IMR-90 (cell line): ENCODE measurements around the gene ZDHHC22. TPM values are rescaled to one million over a fixed set of nuclear protein-coding genes. Genes with fewer than 3 reads are reported as not detected.

Source experiments
- ATAC-seq: fragments of 200-7000 bp; cut with Tn5 transposase; 2 replicates; pipeline ENCODE4 v1.9.1; 2020; ENCODE audit warnings: low read depth, mild to moderate bottlenecking, moderate library complexity
- BruUV-seq: library from RNA; stranded (reverse); fragments of 400-500 nt; replicated peaks from 2 replicates; lab custom pipeline; 2021; lab: Mats Ljungman, UMichigan
- CTCF ChIA-PET: fragments of 300-600 bp; formaldehyde crosslinking; extraction: SDS; loops from one replicate; lab custom pipeline; 2021; ENCODE audit warnings: antibody characterized with exemption; lab: Yijun Ruan, JAX
- POLR2A ChIA-PET: fragments of 300-600 bp; sonication (Branson Sonifier 250); formaldehyde crosslinking; loops from one replicate; lab custom pipeline; 2022; ENCODE audit warnings: antibody characterized with exemption; ENCODE audit not compliant: unreplicated experiment; lab: Charles Lee
- DNase-seq: peaks from one replicate; pipeline ENCODE4 v3.0.0; 2013
- H2AFZ ChIP-seq: replicated peaks from 2 replicates; pipeline ENCODE3; 2013; ENCODE audit warnings: low read length, mild to moderate bottlenecking; ENCODE audit not compliant: poor library complexity
- H2AK5ac ChIP-seq: 2 replicates; pipeline ENCODE4 v1.6.1; 2013; ENCODE audit warnings: low read depth, low read length, inconsistent platforms
- H2AK9ac ChIP-seq: replicated peaks from 2 replicates; pipeline ENCODE3; 2013; ENCODE audit warnings: mild to moderate bottlenecking, low read depth, low read length, moderate library complexity; ENCODE audit not compliant: poor library complexity
- H2BK120ac ChIP-seq: 2 replicates; pipeline ENCODE4 v1.6.1; 2013; ENCODE audit warnings: low read depth, low read length, inconsistent platforms
- H2BK15ac ChIP-seq: 3 replicates; pipeline ENCODE4 v1.6.1; 2013; ENCODE audit warnings: low read depth, low read length, inconsistent platforms
- H2BK20ac ChIP-seq: 2 replicates; pipeline ENCODE4 v1.6.1; 2013; ENCODE audit warnings: low read depth, mild to moderate bottlenecking, inconsistent platforms, low read length, moderate library complexity
- H2BK5ac ChIP-seq: 2 replicates; pipeline ENCODE4 v1.6.1; 2013; ENCODE audit warnings: mild to moderate bottlenecking, low read depth, low read length, inconsistent platforms; ENCODE audit not compliant: poor library complexity, severe bottlenecking
- H3K14ac ChIP-seq: replicated peaks from 2 replicates; pipeline ENCODE4 v1.6.1; 2013; ENCODE audit warnings: low read depth, low read length, inconsistent platforms
- H3K18ac ChIP-seq: 2 replicates; pipeline ENCODE4 v1.6.1; 2013; ENCODE audit warnings: low read depth, low read length, control low read depth
- H3K23ac ChIP-seq: 2 replicates; pipeline ENCODE4 v1.6.1; 2013; ENCODE audit warnings: low read depth, low read length, inconsistent platforms
- H3K27ac ChIP-seq: 2 replicates; pipeline ENCODE4 v1.5.1; 2013; ENCODE audit warnings: mild to moderate bottlenecking, control low read depth, low read length; ENCODE audit not compliant: insufficient read depth
- H3K27me3 ChIP-seq: 2 replicates; pipeline ENCODE4 v1.6.1; 2013; ENCODE audit warnings: low read length; ENCODE audit not compliant: control insufficient read depth, insufficient read depth
- H3K36me3 ChIP-seq: 2 replicates; pipeline ENCODE4 v1.6.1; 2013; ENCODE audit warnings: low read length, mixed read lengths; ENCODE audit not compliant: control insufficient read depth, insufficient read depth
- H3K4ac ChIP-seq: 2 replicates; pipeline ENCODE4 v1.6.1; 2013; ENCODE audit warnings: low read depth, low read length, inconsistent platforms
- H3K4me1 ChIP-seq: 2 replicates; pipeline ENCODE4 v1.6.1; 2013; ENCODE audit warnings: low read length, mixed read lengths; ENCODE audit not compliant: control insufficient read depth, insufficient read depth
- H3K4me2 ChIP-seq: 2 replicates; pipeline ENCODE4 v1.6.1; 2013; ENCODE audit warnings: low read depth, mild to moderate bottlenecking, control low read depth, low read length, moderate library complexity
- H3K4me3 ChIP-seq: 2 replicates; pipeline ENCODE4 v1.5.1; 2013; ENCODE audit warnings: low read depth, mild to moderate bottlenecking, control low read depth, low read length, moderate library complexity; ENCODE audit not compliant: insufficient read depth
- H3K56ac ChIP-seq: 2 replicates; pipeline ENCODE4 v1.6.1; 2013; ENCODE audit warnings: low read length, inconsistent platforms; ENCODE audit not compliant: insufficient read depth; ENCODE audit errors: extremely low read depth
- H3K79me1 ChIP-seq, 2 experiments: 2 replicates each; pipeline ENCODE4 v1.6.1; 2013; ENCODE audit warnings: low read length in 2 of 2, inconsistent platforms in 1 of 2, low read depth in 1 of 2
- H3K9ac ChIP-seq: 2 replicates; pipeline ENCODE4 v1.6.1; 2013; ENCODE audit warnings: low read depth, low read length, control low read depth
- H3K9me1 ChIP-seq: 2 replicates; pipeline ENCODE4 v1.6.1; 2013; ENCODE audit warnings: low read length, inconsistent platforms; ENCODE audit not compliant: insufficient read depth
- H3K9me3 ChIP-seq: 2 replicates; pipeline ENCODE4 v1.6.1; 2013; ENCODE audit warnings: low read length; ENCODE audit not compliant: control insufficient read depth, insufficient read depth
- H4K20me1 ChIP-seq: 2 replicates; pipeline ENCODE4 v1.6.1; 2013; ENCODE audit warnings: low read length, inconsistent platforms; ENCODE audit not compliant: insufficient read depth
- H4K5ac ChIP-seq: 2 replicates; pipeline ENCODE4 v1.6.1; 2013; ENCODE audit warnings: mild to moderate bottlenecking, low read depth, low read length, control low read depth
- H4K8ac ChIP-seq, 2 experiments: 2 replicates each; pipeline ENCODE4 v1.6.1; 2013; ENCODE audit warnings: low read depth in 2 of 2, low read length in 2 of 2, control low read depth in 1 of 2, inconsistent platforms in 1 of 2
- H4K91ac ChIP-seq: 2 replicates; pipeline ENCODE4 v1.6.1; 2013; ENCODE audit warnings: low read depth, low read length, inconsistent platforms; ENCODE audit not compliant: insufficient read depth
- MAZ ChIP-seq: IDR thresholded peaks from 2 replicates; pipeline ENCODE4 v1.6.1; 2012; ENCODE audit warnings: low read depth, mild to moderate bottlenecking, low read length, improper control_type of control experiment, moderate library complexity, borderline replicate concordance
- WGBS, 2 experiments: methylation state at CpG; one replicate each; pipeline versions ENCODE4 v1.1.5 to v1.1.7; 2013; ENCODE audit warnings: missing lambda C conversion rate in 2 of 2; ENCODE audit not compliant: insufficient read length in 1 of 2; ENCODE audit errors: extremely low coverage in 2 of 2; 5-methylcytosine and 5-hydroxymethylcytosine counted together
- dilution Hi-C: fragments of 300-500 bp; cut with HindIII; formaldehyde crosslinking; loops from one replicate; pipeline ENCODE4 v1.14.3; 2018; ENCODE audit warnings: low sequenced_read_pairs; ENCODE audit not compliant: unreplicated experiment
- in situ Hi-C: fragments of 300-500 bp; cut with MboI; formaldehyde crosslinking; loops from 3 replicates; pipeline ENCODE4 v1.14.3; 2019; ENCODE audit warnings: low sequenced_read_pairs, inconsistent platforms, mixed read lengths
- intact Hi-C: fragments of 100-400 bp; cut with micrococcal nuclease; formaldehyde crosslinking; loops from 2 replicates; pipeline ENCODE4 v1.10.0; 2022
- polyA plus RNA-seq, 3 experiments: library from polyadenylated mRNA; depleted of rRNA; stranded (reverse); fragments of >200 nt; gene quantifications; 2 replicates each; pipeline ENCODE4 v1.2.3, GENCODE V29; 2012; ENCODE audit warnings: low replicate concordance in 1 of 3
- total RNA-seq: library from RNA; depleted of rRNA; stranded (reverse); fragments of >200 nt; gene quantifications from 2 replicates; pipeline ENCODE4 v1.2.3, GENCODE V29; 2012

Gene ZDHHC22
- total and polyA plus RNA-seq, 2 of the 4 experiments (the other 2 are of a cell fraction): not detected

DNA sequence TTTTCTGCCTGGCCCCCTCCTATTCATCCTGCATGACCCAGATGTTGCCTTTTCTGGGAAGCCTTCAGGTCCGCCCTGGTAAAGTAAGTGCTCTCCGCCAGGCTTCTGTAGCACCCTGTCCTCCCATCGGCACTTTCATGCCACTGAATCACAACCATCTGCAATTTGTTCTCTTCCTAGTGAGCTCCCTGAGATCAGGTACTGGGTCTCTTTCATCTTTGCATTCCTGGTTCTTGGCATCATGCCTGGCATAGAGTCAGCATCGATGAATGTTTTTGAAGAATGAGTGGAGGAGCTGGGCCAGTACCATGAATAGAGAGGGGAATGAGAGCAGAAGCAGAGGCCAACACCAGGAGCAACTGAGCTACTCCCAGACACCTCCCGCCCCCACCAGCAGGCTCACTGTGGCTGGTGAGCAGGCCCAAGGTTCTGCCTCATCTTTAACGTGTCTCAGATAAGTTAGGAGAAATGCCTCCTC lies 13.1 kb downstream of the ZDHHC22 start:
- Histone ChIP-seq H2BK5ac (no peak overlapping the region), H3K27ac (no peak overlapping the region), H3K4ac (no peak overlapping the region), H3K14ac (no peak overlapping the region), H3K4me2 (no peak overlapping the region), H3K9me3 (no peaks in the 10 kb centered on the region), H3K9me1 (no peaks in the 10 kb centered on the region), H3K56ac (no peak overlapping the region), H3K4me3 (no peak overlapping the region), H3K79me1 (no peaks in the 10 kb centered on the region), H2AK9ac (no peak overlapping the region), H4K5ac (no peak overlapping the region), H3K23ac (no peak overlapping the region), H4K8ac (no peak overlapping the region), H3K27me3 (peaks cover 60% of the 10 kb centered on the region), H3K36me3 (no peaks in the 10 kb centered on the region), H3K9ac (no peak overlapping the region), H4K20me1 (no peaks in the 10 kb centered on the region), H2BK15ac (no peak overlapping the region), H4K91ac (no peak overlapping the region), H3K4me1 (no peaks in the 10 kb centered on the region; the same call in 1 of the 2 replicates), H2AK5ac (no peak overlapping the region), H3K18ac (no peak overlapping the region), H2AFZ (no peak overlapping the region), H2BK120ac (no peak overlapping the region), H2BK20ac (no peak overlapping the region)
- 86% methylated on average over 1 of the region's 6 CpGs; no CpG with 5 or more reads in 1 of the 2 experiments for WGBS, 2 experiments
- dilution Hi-C loops: no loop called here
- POLR2A ChIA-PET: no interaction called here
- intact Hi-C loops: no loop called here
- in situ Hi-C loops: no loop called here
- no peak for TF ChIP-seq MAZ
- DNase-seq: no peak
- no TSS peak for BruUV-seq
- ATAC-seq: no peak
- CTCF ChIA-PET: interaction anchor here (0.6 kb wide), 1 partner anchor 335 kb away, joined by 3 read pairs; no protein-coding TSS in a partner anchor
